CD14-positive monocyte (primary cell): ENCODE results near the gene TTC28. TPM values are rescaled to one million over a fixed set of nuclear protein-coding genes. Genes with fewer than 3 reads are reported as not detected.
A peak's percentile ranks its signal among the peaks of the same experiment; 100 is the strongest.

Experiments used
- DNase-seq, 3 donors: peaks; one replicate each; pipeline ENCODE4 v3.0.0-alpha.2; 2011 to 2022
- H2AFZ ChIP-seq: 2 replicates; pipeline ENCODE4 v1.6.0; 2012; ENCODE audit warnings: mild to moderate bottlenecking, low read depth, low read length, inconsistent platforms; ENCODE audit not compliant: insufficient read depth, poor library complexity, severe bottlenecking
- H3K27ac ChIP-seq, 2 donors: 1 replicate in 1 of 2; 2 replicates in 1 of 2; pipeline ENCODE4 v1.5.1; 2012 to 2013; ENCODE audit warnings: low read length in 2 of 2, control low read depth in 1 of 2, inconsistent platforms in 1 of 2, low read depth in 1 of 2, mild to moderate bottlenecking in 1 of 2
- H3K27me3 ChIP-seq, 2 donors: one replicate each; pipeline versions ENCODE4 v1.6.0 to v1.6.1; 2011 to 2013; ENCODE audit warnings: low read length in 2 of 2; ENCODE audit not compliant: control insufficient read depth in 2 of 2, insufficient read depth in 2 of 2
- H3K36me3 ChIP-seq, 2 donors: replicated peaks in 1 of 2; 1 replicate in 1 of 2; 2 replicates in 1 of 2; pipeline versions ENCODE4 v1.5.1 to v1.6.1; 2012 to 2013; ENCODE audit warnings: low read length in 2 of 2, control low read depth in 1 of 2, inconsistent platforms in 1 of 2, mild to moderate bottlenecking in 1 of 2; ENCODE audit not compliant: insufficient read depth in 2 of 2, control insufficient read depth in 1 of 2
- H3K4me1 ChIP-seq, 2 donors: 1 replicate in 1 of 2; 2 replicates in 1 of 2; pipeline versions ENCODE4 v1.5.1 to v1.6.1; 2012 to 2013; ENCODE audit warnings: low read length in 2 of 2, control low read depth in 1 of 2, inconsistent platforms in 1 of 2, mild to moderate bottlenecking in 1 of 2, moderate library complexity in 1 of 2; ENCODE audit not compliant: insufficient read depth in 2 of 2, control insufficient read depth in 1 of 2
- H3K4me2 ChIP-seq: replicated peaks from 2 replicates; pipeline ENCODE3; 2012; ENCODE audit warnings: low read length, moderate library complexity, mild to moderate bottlenecking; ENCODE audit not compliant: poor library complexity, severe bottlenecking; ENCODE audit errors: extremely low read depth
- H3K4me3 ChIP-seq, 3 experiments: fragments of 200-600 bp in 1 of 3; sonication (generic) in 1 of 3; replicated peaks in 1 of 3; 1 replicate in 2 of 3; 2 replicates in 1 of 3; pipeline ENCODE4 v1.5.1; 2011 to 2013; ENCODE audit warnings: low read length in 3 of 3, mild to moderate bottlenecking in 3 of 3, control low read depth in 2 of 3, low read depth in 2 of 3, inconsistent platforms in 1 of 3, moderate library complexity in 1 of 3
- H3K79me2 ChIP-seq: 2 replicates; pipeline ENCODE4 v1.6.0; 2012; ENCODE audit warnings: mild to moderate bottlenecking, control low read depth, inconsistent platforms, low read length, moderate library complexity; ENCODE audit not compliant: insufficient read depth
- H3K9ac ChIP-seq: 2 replicates; pipeline ENCODE4 v1.6.0; 2017; ENCODE audit warnings: low read length, mild to moderate bottlenecking; ENCODE audit not compliant: insufficient read depth, poor library complexity, severe bottlenecking
- H3K9me3 ChIP-seq, 2 donors: replicated peaks in 1 of 2; 1 replicate in 1 of 2; 2 replicates in 1 of 2; pipeline versions ENCODE4 v1.5.1 to v1.6.1; 2012 to 2013; ENCODE audit warnings: low read length in 2 of 2, control low read depth in 1 of 2; ENCODE audit not compliant: control insufficient read depth in 1 of 2, insufficient read depth in 1 of 2
- H4K20me1 ChIP-seq: 2 replicates; pipeline ENCODE4 v1.6.0; 2012; ENCODE audit warnings: mild to moderate bottlenecking, low read length, control low read depth, moderate library complexity; ENCODE audit not compliant: insufficient read depth
- H3K27ac Mint-ChIP-seq, 7 donors: one replicate each; pipeline ENCODE4 v1.8.0; 2020; ENCODE audit warnings: mild to moderate bottlenecking in 7 of 7, mixed read lengths in 7 of 7, moderate library complexity in 6 of 7, inconsistent platforms in 2 of 7
- H3K27me3 Mint-ChIP-seq, 3 donors: one replicate each; pipeline ENCODE4 v1.8.0; 2021 to 2022; ENCODE audit warnings: low read depth in 3 of 3, mild to moderate bottlenecking in 3 of 3, mixed read lengths in 3 of 3, moderate library complexity in 3 of 3, inconsistent platforms in 1 of 3
- H3K36me3 Mint-ChIP-seq, 2 donors: one replicate each; pipeline ENCODE4 v1.8.0; 2020; ENCODE audit warnings: mixed read lengths in 2 of 2, inconsistent platforms in 1 of 2, mild to moderate bottlenecking in 1 of 2
- H3K4me1 Mint-ChIP-seq: one replicate; pipeline ENCODE4 v1.8.0; 2020; ENCODE audit warnings: mild to moderate bottlenecking, mixed read lengths
- H3K4me3 Mint-ChIP-seq, 2 donors: one replicate each; pipeline ENCODE4 v1.8.0; 2020; ENCODE audit warnings: mild to moderate bottlenecking in 2 of 2, mixed read lengths in 2 of 2, moderate library complexity in 1 of 2
- H3K9me3 Mint-ChIP-seq, 7 donors: one replicate each; pipeline ENCODE4 v1.8.0; 2020 to 2022; ENCODE audit warnings: mixed read lengths in 7 of 7, mild to moderate bottlenecking in 6 of 7, moderate library complexity in 6 of 7, inconsistent platforms in 2 of 7
- CTCF ChIP-seq: fragments of 200-600 bp; IDR thresholded peaks from one replicate; pipeline ENCODE4 v1.8.0; 2022; ENCODE audit warnings: antibody characterized with exemption, mild to moderate bottlenecking
- WGBS: methylation state at CpG from one replicate; pipeline ENCODE4 v1.1.5; 2013; ENCODE audit warnings: missing lambda C conversion rate; ENCODE audit not compliant: insufficient coverage; 5-methylcytosine and 5-hydroxymethylcytosine counted together
- intact Hi-C, 2 donors: fragments of 100-400 bp; cut with micrococcal nuclease; formaldehyde crosslinking; loops; one replicate each; pipeline versions ENCODE4 v1.15.0 to v1.15.1; 2023
- polyA plus RNA-seq, 3 donors: library from polyadenylated mRNA; depleted of rRNA in 1 of 3; unstranded in 2 of 3; stranded (reverse) in 1 of 3; fragments of 300-500 nt in 2 of 3; fragments of >200 nt in 1 of 3; fragmentation: Illumina TruSeq in 2 of 3; gene quantifications; 1 replicate in 2 of 3; 2 replicates in 1 of 3; pipeline ENCODE4 v1.2.3, GENCODE V29; 2012 to 2021

The TTC28 gene
- polyA plus RNA-seq, 3 donors: 0.24 to 0.61 TPM; not detected in 1

GRCh38 chr22:28002181-28002700, 677.4 kb downstream of the TTC28 start:
- Histone ChIP-seq H3K27ac (no peak overlapping the region), H3K4me1 (peaks cover 12 to 17% of the 10 kb centered on the region in 2 donors), H3K36me3 (no peaks in the 10 kb centered on the region), H3K9me3 (no peaks in the 10 kb centered on the region), H2AFZ (no peak overlapping the region), H3K4me3 (no peak overlapping the region), H3K9ac (no peak overlapping the region), H3K79me2 (no peaks in the 10 kb centered on the region), H4K20me1 (no peaks in the 10 kb centered on the region), H3K27me3 (no peaks in the 10 kb centered on the region), H3K4me2 (no peak overlapping the region)
- Mint-ChIP-seq H3K36me3 (no peaks in the 10 kb centered on the region), H3K27ac (peak overlapping the region in 3 of 7 donors; percentile 11 to 40 (median 20)), H3K4me1 (peaks cover 16% of the 10 kb centered on the region), H3K4me3 (peak overlapping the region in 1 of 2 donors; percentile 56), H3K9me3 (no peaks in the 10 kb centered on the region), H3K27me3 (no peaks in the 10 kb centered on the region)
- WGBS: 95% methylated on average over 12 of the region's 13 CpGs
- no peak for TF ChIP-seq CTCF
- DNase-seq: no peak
- intact Hi-C loops: no loop called here

- no peak for TF ChIP-seq CTCF
- H2AFZ ChIP-seq: no peak overlapping the region
- 99% methylated on average over 21 of the region's 25 CpGs for WGBS
- H3K27ac Mint-ChIP-seq: peak overlapping the region in 3 of 7 donors; percentile 11 to 56 (median 15)
- H3K4me2 ChIP-seq: no peak overlapping the region
- H3K79me2 ChIP-seq: no peaks in the 10 kb centered on the region
- H4K20me1 ChIP-seq: no peaks in the 10 kb centered on the region
- no peaks in the 10 kb centered on the region for H3K27me3 ChIP-seq
- H3K4me3 ChIP-seq: no peak overlapping the region
- H3K4me1 Mint-ChIP-seq: peaks cover 16% of the 10 kb centered on the region
- peaks cover 12 to 17% of the 10 kb centered on the region in 2 donors for H3K4me1 ChIP-seq
- no peaks in the 10 kb centered on the region for H3K9me3 ChIP-seq
- no peaks in the 10 kb centered on the region for H3K9me3 Mint-ChIP-seq
- no peaks in the 10 kb centered on the region for H3K36me3 ChIP-seq
- H3K9ac ChIP-seq: no peak overlapping the region
- no peak for DNase-seq
- no peaks in the 10 kb centered on the region for H3K36me3 Mint-ChIP-seq
- H3K27ac ChIP-seq: no peak overlapping the region
- H3K4me3 Mint-ChIP-seq: no peak overlapping the region
- intact Hi-C loops: no loop called here
- H3K27me3 Mint-ChIP-seq: no peaks in the 10 kb centered on the region
Observed at GRCh38 chr22:28001171-28001835, 678.3 kb downstream of the TTC28 start.
